MM.1S (cell line): ENCODE measurements around the gene LSM4.
"Not testable (repeated sequence)": the region's sequence is repeated elsewhere in the genome, so short reads cannot be mapped to it uniquely, and the experiment has no call there.

ENCODE experiments used
- DNase-seq: peaks from one replicate; pipeline ENCODE4 v3.0.0-alpha.2; 2015
- H2AFZ ChIP-seq: fragments of 300-600 bp; sonication (generic); 2 replicates; pipeline ENCODE4 v1.6.0; 2016; ENCODE audit warnings: antibody characterized with exemption, low read length
- H3F3A ChIP-seq: fragments of 300-600 bp; sonication (generic); 2 replicates; pipeline ENCODE4 v1.6.1; 2016; ENCODE audit warnings: mild to moderate bottlenecking, antibody characterized with exemption, low read length, moderate library complexity, mixed read lengths; ENCODE audit not compliant: insufficient read depth
- H3K27ac ChIP-seq: fragments of 300-600 bp; sonication (generic); 2 replicates; pipeline ENCODE4 v1.5.1; 2016; ENCODE audit warnings: mild to moderate bottlenecking, low read length
- H3K27me3 ChIP-seq: fragments of 300-600 bp; sonication (generic); replicated peaks from 2 replicates; pipeline ENCODE4 v1.6.0; 2016; ENCODE audit warnings: low read length; ENCODE audit not compliant: insufficient read depth
- H3K36me3 ChIP-seq: fragments of 300-600 bp; sonication (generic); replicated peaks from 2 replicates; pipeline ENCODE4 v1.6.1; 2016; ENCODE audit warnings: mild to moderate bottlenecking, low read length, mixed read lengths; ENCODE audit not compliant: insufficient read depth
- H3K4me1 ChIP-seq: fragments of 300-600 bp; sonication (generic); 2 replicates; pipeline ENCODE4 v1.6.1; 2016; ENCODE audit warnings: low read length, mixed read lengths
- H3K4me2 ChIP-seq: fragments of 300-600 bp; sonication (generic); 2 replicates; pipeline ENCODE4 v1.6.0; 2016; ENCODE audit warnings: low read depth, low read length
- H3K4me3 ChIP-seq: fragments of 300-600 bp; sonication (generic); 2 replicates; pipeline ENCODE4 v1.5.1; 2016; ENCODE audit warnings: low read length, mixed read lengths
- H3K79me2 ChIP-seq: fragments of 300-600 bp; sonication (generic); 2 replicates; pipeline ENCODE4 v1.6.1; 2016; ENCODE audit warnings: mixed run types, low read length, mixed read lengths
- H3K9ac ChIP-seq: fragments of 300-600 bp; sonication (generic); 2 replicates; pipeline ENCODE4 v1.6.1; 2016; ENCODE audit warnings: low read length, mixed read lengths
- H3K9me2 ChIP-seq: fragments of 300-600 bp; sonication (generic); replicated peaks from 2 replicates; pipeline ENCODE4 v1.6.1; 2016; ENCODE audit warnings: mild to moderate bottlenecking, low read length, mixed read lengths; ENCODE audit not compliant: insufficient read depth
- H3K9me3 ChIP-seq: fragments of 300-600 bp; sonication (generic); replicated peaks from 2 replicates; pipeline ENCODE4 v1.6.1; 2016; ENCODE audit warnings: mild to moderate bottlenecking, low read length, mixed read lengths; ENCODE audit not compliant: insufficient read depth
- H4K20me1 ChIP-seq: fragments of 300-600 bp; sonication (generic); 2 replicates; pipeline ENCODE4 v1.6.1; 2016; ENCODE audit warnings: mild to moderate bottlenecking, low read length, moderate library complexity, mixed read lengths; ENCODE audit not compliant: insufficient read depth
- EZH2 ChIP-seq: fragments of 300-600 bp; sonication (generic); optimal IDR thresholded peaks from 2 replicates; pipeline ENCODE3; 2017; ENCODE audit warnings: low read depth, mild to moderate bottlenecking, antibody characterized with exemption, low read length, mixed read lengths
- EZH2phosphoT487 ChIP-seq: fragments of 300-600 bp; sonication (generic); IDR thresholded peaks from 2 replicates; pipeline ENCODE4 v1.6.1; 2018; ENCODE audit warnings: antibody characterized with exemption, low read length
- TF ChIP-seq, protein P1 (sequence below): fragments of 300-600 bp; sonication (generic); IDR thresholded peaks from 2 replicates; pipeline ENCODE4 v1.5.1; 2016; ENCODE audit warnings: antibody characterized with exemption, low read length, mixed read lengths

Gene LSM4

DNA sequence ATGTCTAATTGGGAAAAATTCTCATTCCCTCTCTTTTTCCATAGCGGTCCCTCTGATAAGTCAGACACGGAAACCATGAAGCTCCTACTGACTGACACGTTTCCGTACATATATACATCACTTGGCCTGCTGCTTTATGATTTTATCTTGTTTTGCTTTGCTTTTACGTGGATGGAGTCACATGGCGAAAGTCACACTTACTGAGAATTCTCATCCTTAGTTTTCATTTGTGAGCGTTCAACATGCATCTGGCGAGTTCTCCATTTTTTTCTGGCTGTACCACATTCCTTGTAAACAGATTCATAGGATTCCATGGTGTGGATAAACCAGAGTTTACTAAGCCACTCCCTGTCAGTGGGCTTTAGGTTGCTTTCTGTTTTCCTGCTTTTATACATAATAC lies 38.8 kb upstream of the LSM4 start:
- TF ChIP-seq, protein P1, sequence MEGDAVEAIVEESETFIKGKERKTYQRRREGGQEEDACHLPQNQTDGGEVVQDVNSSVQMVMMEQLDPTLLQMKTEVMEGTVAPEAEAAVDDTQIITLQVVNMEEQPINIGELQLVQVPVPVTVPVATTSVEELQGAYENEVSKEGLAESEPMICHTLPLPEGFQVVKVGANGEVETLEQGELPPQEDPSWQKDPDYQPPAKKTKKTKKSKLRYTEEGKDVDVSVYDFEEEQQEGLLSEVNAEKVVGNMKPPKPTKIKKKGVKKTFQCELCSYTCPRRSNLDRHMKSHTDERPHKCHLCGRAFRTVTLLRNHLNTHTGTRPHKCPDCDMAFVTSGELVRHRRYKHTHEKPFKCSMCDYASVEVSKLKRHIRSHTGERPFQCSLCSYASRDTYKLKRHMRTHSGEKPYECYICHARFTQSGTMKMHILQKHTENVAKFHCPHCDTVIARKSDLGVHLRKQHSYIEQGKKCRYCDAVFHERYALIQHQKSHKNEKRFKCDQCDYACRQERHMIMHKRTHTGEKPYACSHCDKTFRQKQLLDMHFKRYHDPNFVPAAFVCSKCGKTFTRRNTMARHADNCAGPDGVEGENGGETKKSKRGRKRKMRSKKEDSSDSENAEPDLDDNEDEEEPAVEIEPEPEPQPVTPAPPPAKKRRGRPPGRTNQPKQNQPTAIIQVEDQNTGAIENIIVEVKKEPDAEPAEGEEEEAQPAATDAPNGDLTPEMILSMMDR = no peak
- TF ChIP-seq EZH2 = no peak
- TF ChIP-seq EZH2phosphoT487 = no peak
- Histone ChIP-seq H3K9me3 (no peaks in the 10 kb centered on the region), H2AFZ (no peak overlapping the region), H3K9me2 (no peaks in the 10 kb centered on the region), H3K27me3 (no peaks in the 10 kb centered on the region), H3K36me3 (no peaks in the 10 kb centered on the region), H3K9ac (no peak overlapping the region), H3K27ac (no peak overlapping the region), H3K79me2 (no peaks in the 10 kb centered on the region), H3K4me3 (no peak overlapping the region), H4K20me1 (no peaks in the 10 kb centered on the region), H3F3A (no peaks in the 10 kb centered on the region), H3K4me1 (no peaks in the 10 kb centered on the region), H3K4me2 (no peak overlapping the region)
- no peak for DNase-seq

DNA sequence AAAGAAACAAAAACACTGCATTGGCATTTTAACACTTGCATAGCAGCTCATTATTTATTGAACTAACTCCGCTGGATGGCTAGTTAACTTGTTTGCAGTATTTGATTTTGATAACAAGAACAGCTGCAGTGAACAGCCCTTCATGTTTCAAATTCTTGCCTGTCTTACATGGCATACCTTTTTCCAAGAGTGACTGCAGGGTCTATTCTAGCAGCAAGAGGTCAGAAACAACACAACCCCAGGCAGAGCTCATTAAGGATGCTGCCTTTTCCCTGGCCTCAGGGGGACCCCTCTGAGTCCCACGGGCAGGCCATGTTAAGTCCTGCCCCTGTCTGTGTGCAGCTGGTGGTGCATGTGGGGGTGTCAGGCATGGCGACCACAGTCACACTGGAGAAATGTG lies 34.2 kb upstream of the LSM4 start:
- no peaks in the 10 kb centered on the region for H3K9me2 ChIP-seq
- no peaks in the 10 kb centered on the region for H3K36me3 ChIP-seq

DNA sequence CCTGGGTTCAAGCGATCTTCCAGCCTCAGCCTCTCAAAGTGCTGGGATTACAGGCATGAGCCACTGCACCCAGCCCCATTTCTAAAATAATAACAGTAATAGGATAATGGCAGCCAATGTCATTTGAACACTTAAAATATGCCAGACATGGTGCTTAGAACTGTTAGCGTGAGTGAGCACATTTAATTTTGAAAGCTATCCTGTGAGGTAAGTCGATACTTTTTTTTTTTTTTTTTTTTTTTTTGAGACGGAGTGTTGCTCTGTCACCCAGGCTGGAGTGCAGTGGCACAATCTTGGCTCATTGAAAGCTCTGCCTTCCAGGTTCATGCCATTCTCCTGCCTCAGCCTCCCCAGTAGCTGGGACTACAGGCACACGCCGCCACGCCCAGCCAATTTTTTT lies 31.9 kb upstream of the LSM4 start:
- not testable (repeated sequence) for H3F3A ChIP-seq, H3K9me3 ChIP-seq, H3K36me3 ChIP-seq, H3K27me3 ChIP-seq, H3K9me2 ChIP-seq, H3K4me3 ChIP-seq, DNase-seq, H3K79me2 ChIP-seq, H3K4me2 ChIP-seq, H3K27ac ChIP-seq, H3K4me1 ChIP-seq, H4K20me1 ChIP-seq, H3K9ac ChIP-seq, H2AFZ ChIP-seq

More for the DNA sequence above, 34.2 kb upstream of the LSM4 start:
- Histone ChIP-seq H3K9me3 (no peaks in the 10 kb centered on the region), H3K27me3 (no peaks in the 10 kb centered on the region), H3K4me3 (no peak overlapping the region), H2AFZ (no peak overlapping the region), H3K79me2 (no peaks in the 10 kb centered on the region), H3K9ac (no peak overlapping the region), H3K4me1 (no peaks in the 10 kb centered on the region), H3K4me2 (no peak overlapping the region), H3F3A (no peaks in the 10 kb centered on the region), H4K20me1 (no peaks in the 10 kb centered on the region), H3K27ac (no peak overlapping the region)
- TF ChIP-seq, protein P1 = no peak
- TF ChIP-seq EZH2phosphoT487 (no peak), EZH2 (no peak)
- DNase-seq = no peak

DNA sequence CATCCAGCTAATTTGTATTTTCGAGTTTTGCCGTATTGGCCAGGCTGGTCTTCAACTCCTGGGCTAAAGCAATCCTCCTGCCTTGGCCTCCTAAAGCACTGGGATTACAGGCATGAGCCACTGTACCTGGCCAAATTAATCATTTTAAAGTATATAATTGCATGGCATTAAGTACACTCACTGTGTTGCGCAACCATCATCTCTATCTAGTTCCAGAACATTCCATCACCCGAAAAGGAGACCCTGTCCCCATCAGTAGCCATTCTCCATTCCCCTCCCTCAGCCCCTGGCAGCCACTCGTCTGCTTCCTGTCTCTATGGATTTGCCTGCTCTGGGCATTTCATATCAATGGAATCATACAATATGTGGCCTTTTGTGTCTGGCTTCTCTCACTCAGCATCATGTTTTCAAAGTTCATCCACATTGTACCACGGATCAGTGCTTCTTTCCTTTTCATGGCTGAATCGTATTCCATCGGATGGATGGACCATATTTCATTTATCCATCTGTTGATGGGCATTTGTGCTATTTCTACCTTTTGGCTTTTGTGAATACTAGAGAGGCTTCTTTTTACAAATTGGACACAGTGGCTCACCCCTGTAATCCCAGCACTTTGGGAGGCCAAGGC lies 30.6 kb upstream of the LSM4 start:
- Histone ChIP-seq H3K36me3 (no peaks in the 10 kb centered on the region), H3K27me3 (no peaks in the 10 kb centered on the region), H3K79me2 (no peaks in the 10 kb centered on the region), H3K9me2 (no peaks in the 10 kb centered on the region), H3K4me3 (no peak overlapping the region), H3K9me3 (no peaks in the 10 kb centered on the region), H4K20me1 (no peaks in the 10 kb centered on the region), H2AFZ (no peak overlapping the region), H3K4me2 (no peak overlapping the region), H3K27ac (no peak overlapping the region), H3K4me1 (no peaks in the 10 kb centered on the region), H3F3A (no peaks in the 10 kb centered on the region), H3K9ac (no peak overlapping the region)
- no peak for DNase-seq
- TF ChIP-seq EZH2 (no peak), EZH2phosphoT487 (no peak)
- TF ChIP-seq, protein P1 = no peak
